PC-9 (cell line): Measurements from ENCODE around the gene AFF4.

Source experiments
- CTCF ChIP-seq: fragments of 200-600 bp; sonication (generic); conservative IDR thresholded peaks from 2 replicates; pipeline ENCODE4 v1.6.1; 2017; ENCODE audit warnings: mixed run types, antibody characterized with exemption, mild to moderate bottlenecking, moderate library complexity
- EZH2 ChIP-seq: fragments of 200-600 bp; sonication (generic); IDR thresholded peaks from 2 replicates; pipeline ENCODE4 v1.8.0; 2017; ENCODE audit warnings: antibody characterized with exemption, low read depth

- TF ChIP-seq CTCF, result no peak
- TF ChIP-seq EZH2, result no peak
Measured at GRCh38 chr5:132886064-132886823, 77.2 kb downstream of the AFF4 start.
